ENCODE data around the gene ARFGEF3. TPM values are rescaled to one million over a fixed set of nuclear protein-coding genes. Genes with fewer than 3 reads are reported as not detected.
"Not testable (repeated sequence)": the region's sequence is repeated elsewhere in the genome, so short reads cannot be mapped to it uniquely, and the experiment has no call there.

Gene ARFGEF3
- total RNA-seq, 1 donor from 2014 or later = 0.15 TPM

GRCh38 chr6:138343112-138343511, 181.4 kb downstream of the ARFGEF3 start:
- intact Hi-C loops (cut with micrococcal nuclease) = no loop called here

- intact Hi-C loops (cut with micrococcal nuclease) = no loop called here
Observed at GRCh38 chr6:138345565-138346285, 184.0 kb downstream of the ARFGEF3 start.

GRCh38 chr6:138346302-138347195, 184.8 kb downstream of the ARFGEF3 start:
- intact Hi-C loops (cut with micrococcal nuclease) = no loop called here

GRCh38 chr6:138347864-138348263, 186.1 kb downstream of the ARFGEF3 start:
- intact Hi-C loops (cut with micrococcal nuclease) = no loop called here

GRCh38 chr6:138349891-138350290, 188.2 kb downstream of the ARFGEF3 start:
- intact Hi-C loops (cut with micrococcal nuclease) = no loop called here

- intact Hi-C loops (cut with micrococcal nuclease) = no loop called here
Observed at GRCh38 chr6:138357928-138358327, 196.2 kb downstream of the ARFGEF3 start.

- intact Hi-C loops (cut with micrococcal nuclease) = not testable (repeated sequence)
Observed at GRCh38 chr6:138368684-138369083, 206.9 kb downstream of the ARFGEF3 start.

GRCh38 chr6:138370631-138371451, 209.1 kb downstream of the ARFGEF3 start:
- intact Hi-C loops (cut with micrococcal nuclease) = no loop called here

GRCh38 chr6:138371452-138371711, 209.6 kb downstream of the ARFGEF3 start:
- intact Hi-C loops (cut with micrococcal nuclease) = no loop called here

GRCh38 chr6:138371720-138372119, 210.0 kb downstream of the ARFGEF3 start:
- intact Hi-C loops (cut with micrococcal nuclease) = no loop called here

- intact Hi-C loops (cut with micrococcal nuclease) = no loop called here
Observed at GRCh38 chr6:138372711-138373463, 211.1 kb downstream of the ARFGEF3 start.

GRCh38 chr6:138374230-138374629, 212.5 kb downstream of the ARFGEF3 start:
- intact Hi-C loops (cut with micrococcal nuclease) = no loop called here

GRCh38 chr6:138374815-138375214, 213.1 kb downstream of the ARFGEF3 start:
- intact Hi-C loops (cut with micrococcal nuclease) = no loop called here

GRCh38 chr6:138377042-138377441, 215.3 kb downstream of the ARFGEF3 start:
- intact Hi-C loops (cut with micrococcal nuclease) = no loop called here

- intact Hi-C loops (cut with micrococcal nuclease) = no loop called here
Observed at GRCh38 chr6:138377844-138378243, 216.1 kb downstream of the ARFGEF3 start, which contains the start of gene SMIM28. Gene SMIM28, plus strand, starts transcription at chr6:138377905. Its CDS starts 168 bp downstream, at chr6:138378073.

- intact Hi-C loops (cut with micrococcal nuclease) = no loop called here
Observed at GRCh38 chr6:138378463-138378862, 216.7 kb downstream of the ARFGEF3 start.

- intact Hi-C loops (cut with micrococcal nuclease) = no loop called here
Observed at GRCh38 chr6:138382498-138383265, 220.9 kb downstream of the ARFGEF3 start.

- intact Hi-C loops (cut with micrococcal nuclease) = no loop called here
Observed at GRCh38 chr6:138383776-138384175, 222.0 kb downstream of the ARFGEF3 start.

GRCh38 chr6:138386897-138387296, 225.2 kb downstream of the ARFGEF3 start:
- intact Hi-C loops (cut with micrococcal nuclease) = no loop called here
